K562 (cell line): Measurements from ENCODE around the gene ASIC3. TPM values are rescaled to one million over a fixed set of nuclear protein-coding genes. Genes with fewer than 3 reads are reported as not detected.

Experiments used
- CBX5 ChIP-seq: IDR thresholded peaks from 2 replicates; pipeline ENCODE4 v1.6.1; 2014; ENCODE audit warnings: low read depth, borderline replicate concordance
- DDX20 ChIP-seq: fragments of 450-650 bp; IDR thresholded peaks from 2 replicates; pipeline ENCODE4 v1.6.1; 2016; ENCODE audit warnings: missing genetic modification characterization, low read depth, mild to moderate bottlenecking, missing compliant biosample characterization, moderate library complexity
- FOXA1 ChIP-seq: fragments of 450-650 bp; IDR thresholded peaks from 2 replicates; pipeline ENCODE4 v1.6.1; 2016; ENCODE audit warnings: mild to moderate bottlenecking, borderline replicate concordance
- GATAD2B ChIP-seq: fragments of 450-650 bp; IDR thresholded peaks from 2 replicates; pipeline ENCODE4 v1.6.1; 2017; ENCODE audit warnings: mild to moderate bottlenecking, borderline replicate concordance
- HCFC1 ChIP-seq: IDR thresholded peaks from 2 replicates; pipeline ENCODE4 v1.6.1; 2012; ENCODE audit warnings: low read depth, low read length, improper control_type of control experiment
- ILK ChIP-seq: fragments of 450-650 bp; IDR thresholded peaks from 2 replicates; pipeline ENCODE4 v1.6.1; 2016; ENCODE audit warnings: missing genetic modification characterization, low read depth, mild to moderate bottlenecking, missing compliant biosample characterization, moderate library complexity, borderline replicate concordance
- KLF13 ChIP-seq: fragments of 450-650 bp; IDR thresholded peaks from 2 replicates; pipeline ENCODE4 v1.6.1; 2016; ENCODE audit warnings: missing genetic modification characterization, low read depth, mild to moderate bottlenecking, missing compliant biosample characterization, moderate library complexity, borderline replicate concordance
- KLF16 ChIP-seq: IDR thresholded peaks from 2 replicates; pipeline ENCODE4 v1.6.1; 2016; ENCODE audit warnings: antibody characterized with exemption
- MIER1 ChIP-seq: fragments of 450-650 bp; IDR thresholded peaks from 2 replicates; pipeline ENCODE4 v1.6.1; 2016; ENCODE audit warnings: antibody characterized with exemption, mild to moderate bottlenecking, low read depth
- NFRKB ChIP-seq: fragments of 450-650 bp; IDR thresholded peaks from 2 replicates; pipeline ENCODE4 v1.6.1; 2016; ENCODE audit warnings: low read depth
- ZBTB7A ChIP-seq: IDR thresholded peaks from 2 replicates; pipeline ENCODE4 v1.6.1; 2011; ENCODE audit warnings: low read depth, mild to moderate bottlenecking, low read length, moderate library complexity, borderline replicate concordance; ENCODE audit not compliant: control insufficient read depth
- ZC3H4 ChIP-seq: sonication (generic); formaldehyde crosslinking; IDR thresholded peaks from 2 replicates; pipeline ENCODE4 v1.9.0; 2021; ENCODE audit warnings: missing genetic modification reagents, borderline replicate concordance
- ZNF436 ChIP-seq: fragments of 250-450, 450-650 bp; sonication (Bioruptor Pico); formaldehyde crosslinking; IDR thresholded peaks from 2 replicates; pipeline ENCODE4 v1.7.0; 2020; ENCODE audit warnings: mild to moderate bottlenecking
- polyA plus RNA-seq, 8 experiments: library from polyadenylated mRNA; depleted of rRNA in 4 of 8; stranded (reverse) in 5 of 8; unstranded in 3 of 8; fragments of >200 nt; fragmentation: Nextera tagmentation in 2 of 8; fragmentation: Illumina TruSeq in 1 of 8; extraction: Ambion mirVana in 2 of 8; extraction: Trizol in 1 of 8; gene quantifications; 2 replicates each; pipeline versions ENCODE4 v1.2.1 to v1.2.3, GENCODE V29; 2011 to 2014; ENCODE audit warnings: inconsistent platforms in 1 of 8, missing spikeins in 1 of 8
- total RNA-seq, 7 experiments: library from RNA; depleted of rRNA in 6 of 7; stranded (reverse); fragments of >200 nt in 6 of 7; fragmentation: Illumina TruSeq in 2 of 7; extraction: Trizol in 2 of 7; gene quantifications; 2 replicates each; pipeline versions ENCODE4 v1.2.1 to v1.2.3, GENCODE V29; 2011 to 2021; ENCODE audit warnings: low replicate concordance in 1 of 7
- TF ChIP-seq, protein P1 (sequence below): fragments of 250-450 bp; sonication (Bioruptor Pico); IDR thresholded peaks from 2 replicates; pipeline ENCODE4 v1.4.0; 2020; ENCODE audit warnings: mild to moderate bottlenecking
- TF ChIP-seq, protein P2 (sequence below), 3 experiments: IDR thresholded peaks in 2 of 3; conservative IDR thresholded peaks in 1 of 3; 2 replicates each; pipeline ENCODE4 v1.5.1; 2011 to 2012; ENCODE audit warnings: low read length in 3 of 3, mild to moderate bottlenecking in 3 of 3, control low read depth in 2 of 3, improper control_type of control experiment in 1 of 3, inconsistent platforms in 1 of 3, low read depth in 1 of 3, mixed read lengths in 1 of 3, moderate library complexity in 1 of 3; ENCODE audit not compliant: insufficient read depth in 2 of 3
- TF ChIP-seq, protein P3 (sequence below), 2 experiments: IDR thresholded peaks; 2 replicates each; pipeline ENCODE4 v1.6.1; 2011; ENCODE audit warnings: borderline replicate concordance in 1 of 2, control low read depth in 1 of 2, low read depth in 1 of 2, low read length in 1 of 2, mild to moderate bottlenecking in 1 of 2, mixed read lengths in 1 of 2, moderate library complexity in 1 of 2; ENCODE audit not compliant: insufficient read depth in 1 of 2, insufficient read length in 1 of 2, poor library complexity in 1 of 2, severe bottlenecking in 1 of 2; ENCODE audit errors: extremely low read depth in 1 of 2
- TF ChIP-seq, protein P4 (sequence below): fragments of 250-450 bp; sonication (Bioruptor Pico); IDR thresholded peaks from 2 replicates; pipeline ENCODE4 v1.9.0; 2021; ENCODE audit warnings: mild to moderate bottlenecking
- TF ChIP-seq, protein P5 (sequence below): fragments of 250-450 bp; sonication (Bioruptor Pico); IDR thresholded peaks from 2 replicates; pipeline ENCODE4 v1.4.0; 2020; ENCODE audit warnings: mild to moderate bottlenecking, moderate library complexity

Gene ASIC3
- total and polyA plus RNA-seq, 9 of the 15 experiments (the other 6 are each of a cell fraction or from before 2014, with no cell fraction given): 0.11 to 5.0 (median 0.87) TPM

DNA sequence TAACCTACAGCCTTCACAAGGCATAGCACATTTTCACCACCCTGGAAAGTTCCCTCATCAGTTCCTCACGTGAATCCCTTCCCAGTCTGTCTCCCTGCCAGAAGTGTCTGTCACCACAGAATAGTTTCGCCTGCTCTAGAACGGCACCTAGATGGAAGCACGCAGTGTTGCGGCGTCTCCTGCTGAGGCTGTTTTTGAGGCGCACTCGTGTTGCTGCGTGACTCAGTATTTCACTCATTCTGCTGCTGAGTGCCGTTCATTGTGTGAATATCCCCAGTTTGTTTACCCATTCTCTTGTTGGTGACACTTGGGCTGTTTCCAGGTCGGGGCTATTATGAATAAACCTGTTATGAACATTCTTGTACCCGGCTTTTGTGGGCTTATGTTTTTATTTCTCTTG is 44.8 kb upstream of the ASIC3 start (continued):
- TF ChIP-seq ZBTB7A: no peak
- TF ChIP-seq DDX20 (tag): no peak
- TF ChIP-seq HCFC1: no peak
- TF ChIP-seq KLF16: no peak
- TF ChIP-seq, protein P1, sequence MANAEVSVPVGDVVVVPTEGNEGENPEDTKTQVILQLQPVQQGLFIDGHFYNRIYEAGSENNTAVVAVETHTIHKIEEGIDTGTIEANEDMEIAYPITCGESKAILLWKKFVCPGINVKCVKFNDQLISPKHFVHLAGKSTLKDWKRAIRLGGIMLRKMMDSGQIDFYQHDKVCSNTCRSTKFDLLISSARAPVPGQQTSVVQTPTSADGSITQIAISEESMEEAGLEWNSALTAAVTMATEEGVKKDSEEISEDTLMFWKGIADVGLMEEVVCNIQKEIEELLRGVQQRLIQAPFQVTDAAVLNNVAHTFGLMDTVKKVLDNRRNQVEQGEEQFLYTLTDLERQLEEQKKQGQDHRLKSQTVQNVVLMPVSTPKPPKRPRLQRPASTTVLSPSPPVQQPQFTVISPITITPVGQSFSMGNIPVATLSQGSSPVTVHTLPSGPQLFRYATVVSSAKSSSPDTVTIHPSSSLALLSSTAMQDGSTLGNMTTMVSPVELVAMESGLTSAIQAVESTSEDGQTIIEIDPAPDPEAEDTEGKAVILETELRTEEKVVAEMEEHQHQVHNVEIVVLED: no peak
- TF ChIP-seq ZC3H4 (CRISPR knock-in tag): no peak
- TF ChIP-seq, protein P2, sequence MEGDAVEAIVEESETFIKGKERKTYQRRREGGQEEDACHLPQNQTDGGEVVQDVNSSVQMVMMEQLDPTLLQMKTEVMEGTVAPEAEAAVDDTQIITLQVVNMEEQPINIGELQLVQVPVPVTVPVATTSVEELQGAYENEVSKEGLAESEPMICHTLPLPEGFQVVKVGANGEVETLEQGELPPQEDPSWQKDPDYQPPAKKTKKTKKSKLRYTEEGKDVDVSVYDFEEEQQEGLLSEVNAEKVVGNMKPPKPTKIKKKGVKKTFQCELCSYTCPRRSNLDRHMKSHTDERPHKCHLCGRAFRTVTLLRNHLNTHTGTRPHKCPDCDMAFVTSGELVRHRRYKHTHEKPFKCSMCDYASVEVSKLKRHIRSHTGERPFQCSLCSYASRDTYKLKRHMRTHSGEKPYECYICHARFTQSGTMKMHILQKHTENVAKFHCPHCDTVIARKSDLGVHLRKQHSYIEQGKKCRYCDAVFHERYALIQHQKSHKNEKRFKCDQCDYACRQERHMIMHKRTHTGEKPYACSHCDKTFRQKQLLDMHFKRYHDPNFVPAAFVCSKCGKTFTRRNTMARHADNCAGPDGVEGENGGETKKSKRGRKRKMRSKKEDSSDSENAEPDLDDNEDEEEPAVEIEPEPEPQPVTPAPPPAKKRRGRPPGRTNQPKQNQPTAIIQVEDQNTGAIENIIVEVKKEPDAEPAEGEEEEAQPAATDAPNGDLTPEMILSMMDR (IDR thresholded peaks at IDR 0.05 in 2 of 3, conservative IDR thresholded peaks at IDR 0.05 in 1 of 3; ENCODE audit: insufficient read depth in 2 of 3, low read depth in 1 of 3, low read length in 3 of 3): peak; percentile 41 to 59 (median 52); a peak in 4 of 6 replicates
- TF ChIP-seq, protein P3, sequence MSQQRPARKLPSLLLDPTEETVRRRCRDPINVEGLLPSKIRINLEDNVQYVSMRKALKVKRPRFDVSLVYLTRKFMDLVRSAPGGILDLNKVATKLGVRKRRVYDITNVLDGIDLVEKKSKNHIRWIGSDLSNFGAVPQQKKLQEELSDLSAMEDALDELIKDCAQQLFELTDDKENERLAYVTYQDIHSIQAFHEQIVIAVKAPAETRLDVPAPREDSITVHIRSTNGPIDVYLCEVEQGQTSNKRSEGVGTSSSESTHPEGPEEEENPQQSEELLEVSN (IDR thresholded peaks at IDR 0.05; ENCODE audit: borderline replicate concordance in 1 of 2, extremely low read depth in 1 of 2, insufficient read depth in 1 of 2, insufficient read length in 1 of 2, low read depth in 1 of 2, low read length in 1 of 2, poor library complexity in 1 of 2, severe bottlenecking in 1 of 2): peak; percentile 38 to 70
- TF ChIP-seq ILK (tag): no peak
- no peak for TF ChIP-seq CBX5
- TF ChIP-seq ZNF436: no peak
- TF ChIP-seq KLF13 (tag): no peak
- no peak for TF ChIP-seq GATAD2B
- TF ChIP-seq FOXA1: no peak
- TF ChIP-seq, protein P4, sequence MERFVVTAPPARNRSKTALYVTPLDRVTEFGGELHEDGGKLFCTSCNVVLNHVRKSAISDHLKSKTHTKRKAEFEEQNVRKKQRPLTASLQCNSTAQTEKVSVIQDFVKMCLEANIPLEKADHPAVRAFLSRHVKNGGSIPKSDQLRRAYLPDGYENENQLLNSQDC (CRISPR knock-in tag): no peak
- TF ChIP-seq, protein P5, sequence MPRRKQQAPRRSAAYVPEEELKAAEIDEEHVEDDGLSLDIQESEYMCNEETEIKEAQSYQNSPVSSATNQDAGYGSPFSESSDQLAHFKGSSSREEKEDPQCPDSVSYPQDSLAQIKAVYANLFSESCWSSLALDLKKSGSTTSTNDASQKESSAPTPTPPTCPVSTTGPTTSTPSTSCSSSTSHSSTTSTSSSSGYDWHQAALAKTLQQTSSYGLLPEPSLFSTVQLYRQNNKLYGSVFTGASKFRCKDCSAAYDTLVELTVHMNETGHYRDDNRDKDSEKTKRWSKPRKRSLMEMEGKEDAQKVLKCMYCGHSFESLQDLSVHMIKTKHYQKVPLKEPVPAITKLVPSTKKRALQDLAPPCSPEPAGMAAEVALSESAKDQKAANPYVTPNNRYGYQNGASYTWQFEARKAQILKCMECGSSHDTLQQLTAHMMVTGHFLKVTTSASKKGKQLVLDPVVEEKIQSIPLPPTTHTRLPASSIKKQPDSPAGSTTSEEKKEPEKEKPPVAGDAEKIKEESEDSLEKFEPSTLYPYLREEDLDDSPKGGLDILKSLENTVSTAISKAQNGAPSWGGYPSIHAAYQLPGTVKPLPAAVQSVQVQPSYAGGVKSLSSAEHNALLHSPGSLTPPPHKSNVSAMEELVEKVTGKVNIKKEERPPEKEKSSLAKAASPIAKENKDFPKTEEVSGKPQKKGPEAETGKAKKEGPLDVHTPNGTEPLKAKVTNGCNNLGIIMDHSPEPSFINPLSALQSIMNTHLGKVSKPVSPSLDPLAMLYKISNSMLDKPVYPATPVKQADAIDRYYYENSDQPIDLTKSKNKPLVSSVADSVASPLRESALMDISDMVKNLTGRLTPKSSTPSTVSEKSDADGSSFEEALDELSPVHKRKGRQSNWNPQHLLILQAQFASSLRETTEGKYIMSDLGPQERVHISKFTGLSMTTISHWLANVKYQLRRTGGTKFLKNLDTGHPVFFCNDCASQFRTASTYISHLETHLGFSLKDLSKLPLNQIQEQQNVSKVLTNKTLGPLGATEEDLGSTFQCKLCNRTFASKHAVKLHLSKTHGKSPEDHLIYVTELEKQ (CRISPR knock-in tag): no peak
- no peak for TF ChIP-seq NFRKB
- no peak for TF ChIP-seq MIER1
